Stimulated activated naive CD8-positive, alpha-beta T cell treated with anti-CD3 and anti-CD28 coated beads, Interleukin-15, Interleukin-2, amounts not matched to agents 100 ng/mL and 50 ng/mL, for 24 hours (primary cell): ENCODE measurements around the gene DACH2.

Experiments used
- H3K27ac Mint-ChIP-seq: one replicate; pipeline ENCODE4 v1.8.0; 2021; ENCODE audit warnings: mild to moderate bottlenecking, mixed read lengths
- H3K27me3 Mint-ChIP-seq: one replicate; pipeline ENCODE4 v1.8.0; 2021; ENCODE audit warnings: mixed read lengths
- H3K36me3 Mint-ChIP-seq: one replicate; pipeline ENCODE4 v1.8.0; 2021; ENCODE audit warnings: low read depth, mixed read lengths
- H3K4me1 Mint-ChIP-seq: one replicate; pipeline ENCODE4 v1.8.0; 2021; ENCODE audit warnings: low read depth, mixed read lengths
- H3K4me3 Mint-ChIP-seq: one replicate; pipeline ENCODE4 v1.8.0; 2021; ENCODE audit warnings: mild to moderate bottlenecking, mixed read lengths
- H3K9me3 Mint-ChIP-seq: one replicate; pipeline ENCODE4 v1.8.0; 2021; ENCODE audit warnings: mixed read lengths

DACH2 gene

DNA sequence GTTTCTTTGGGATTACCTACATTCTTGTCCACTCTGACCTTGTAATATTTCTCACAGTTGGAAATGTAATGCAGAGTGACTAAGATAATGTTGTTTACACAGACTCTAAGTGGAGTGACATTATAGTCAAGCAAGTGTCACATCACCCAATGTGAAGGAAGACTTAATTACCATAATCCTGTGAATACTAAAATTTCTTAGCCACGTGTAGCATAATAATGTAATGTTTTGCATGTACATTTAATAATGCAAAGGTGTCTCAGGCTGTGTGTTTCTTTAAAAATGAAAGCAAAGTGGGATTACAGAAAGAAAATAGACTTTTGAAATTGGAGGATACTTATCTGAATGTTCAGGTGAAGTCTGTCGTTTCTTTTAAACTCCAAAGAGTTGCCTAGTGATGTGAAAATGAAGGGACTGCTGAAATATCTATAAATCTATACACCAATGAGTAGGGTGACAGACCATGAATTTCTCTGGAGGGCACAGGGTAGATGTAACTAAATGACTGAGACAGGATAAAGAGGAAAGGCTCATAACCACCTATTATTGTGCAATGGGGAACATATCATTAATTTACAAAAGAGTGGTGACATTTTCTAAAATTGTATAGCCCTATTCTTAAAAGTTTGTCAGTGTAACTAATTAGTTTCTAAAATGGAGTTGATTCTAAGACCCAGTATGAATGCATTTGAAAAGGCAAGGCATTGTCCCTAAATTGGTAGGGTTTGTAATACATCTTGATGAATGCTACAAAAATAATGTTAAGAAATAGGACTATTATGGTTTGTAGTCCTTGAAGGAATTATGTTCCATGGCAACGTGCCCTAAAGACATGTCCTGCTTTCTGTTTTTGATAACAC lies 235.7 kb downstream of the DACH2 start:
- no peaks in the 10 kb centered on the region for H3K9me3 Mint-ChIP-seq
- no peaks in the 10 kb centered on the region for H3K4me1 Mint-ChIP-seq
- no peaks in the 10 kb centered on the region for H3K27me3 Mint-ChIP-seq
- no peaks in the 10 kb centered on the region for H3K36me3 Mint-ChIP-seq
- H3K4me3 Mint-ChIP-seq = no peak overlapping the region
- no peak overlapping the region for H3K27ac Mint-ChIP-seq

- Mint-ChIP-seq H3K27ac (no peak overlapping the region), H3K4me1 (no peaks in the 10 kb centered on the region), H3K27me3 (no peaks in the 10 kb centered on the region), H3K4me3 (no peak overlapping the region), H3K36me3 (no peaks in the 10 kb centered on the region), H3K9me3 (no peaks in the 10 kb centered on the region)
These were observed 259.1 kb downstream of the DACH2 start for GRCh38 chrX:86407371-86407770.

DNA sequence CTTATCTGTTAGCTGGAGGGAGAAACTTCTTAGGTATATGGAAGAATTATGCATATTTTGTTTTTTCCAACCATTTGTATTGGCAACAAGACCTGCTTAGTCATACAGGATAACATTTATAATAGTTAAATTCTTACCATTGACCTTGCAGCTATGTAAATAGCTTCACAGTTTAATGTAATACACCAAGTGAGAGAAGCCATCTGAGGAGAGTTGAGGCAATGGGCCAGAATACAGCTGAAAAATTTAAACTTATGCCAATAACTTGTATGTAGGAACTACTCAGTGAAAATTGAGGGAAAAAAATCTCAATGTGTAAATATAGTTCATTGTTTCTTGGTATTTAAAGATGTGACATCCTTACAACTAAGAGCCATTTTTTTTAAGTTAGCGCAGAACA lies 273.5 kb downstream of the DACH2 start:
- H3K27me3 Mint-ChIP-seq = no peaks in the 10 kb centered on the region
- no peak overlapping the region for H3K27ac Mint-ChIP-seq
- no peaks in the 10 kb centered on the region for H3K36me3 Mint-ChIP-seq
- no peaks in the 10 kb centered on the region for H3K4me1 Mint-ChIP-seq
- H3K4me3 Mint-ChIP-seq = no peak overlapping the region
- H3K9me3 Mint-ChIP-seq = no peaks in the 10 kb centered on the region

GRCh38 chrX:86436116-86436515 lies 287.9 kb downstream of the DACH2 start:
- Mint-ChIP-seq H3K4me1 (no peaks in the 10 kb centered on the region), H3K27ac (no peak overlapping the region), H3K36me3 (no peaks in the 10 kb centered on the region), H3K9me3 (no peaks in the 10 kb centered on the region), H3K4me3 (no peak overlapping the region), H3K27me3 (no peaks in the 10 kb centered on the region)

DNA sequence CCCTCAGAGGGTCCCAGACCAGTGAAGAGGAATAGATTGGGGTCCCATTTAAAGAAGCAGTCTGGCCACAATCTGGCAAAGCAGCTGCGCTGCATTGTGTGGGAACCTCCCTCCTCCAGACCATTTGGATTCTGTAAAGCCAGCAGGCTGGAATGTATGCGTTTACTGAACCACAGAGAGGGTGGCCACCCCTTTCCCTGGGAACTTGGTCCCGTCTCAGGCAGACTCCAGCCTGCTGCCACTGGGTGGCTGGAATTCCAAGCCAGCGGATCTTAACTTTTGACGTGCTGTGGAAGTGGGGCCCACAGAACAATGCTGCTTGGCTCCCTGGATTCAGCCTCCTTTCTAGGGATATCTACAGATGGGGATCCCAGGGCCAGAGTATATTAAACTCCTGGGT lies 307.2 kb downstream of the DACH2 start:
- Mint-ChIP-seq H3K27me3 (no peaks in the 10 kb centered on the region), H3K36me3 (no peaks in the 10 kb centered on the region), H3K4me1 (no peaks in the 10 kb centered on the region), H3K4me3 (no peak overlapping the region), H3K27ac (no peak overlapping the region), H3K9me3 (peaks cover 3% of the 10 kb centered on the region)

GRCh38 chrX:86460760-86461159 lies 312.5 kb downstream of the DACH2 start:
- Mint-ChIP-seq H3K36me3 (no peaks in the 10 kb centered on the region), H3K27ac (no peak overlapping the region), H3K27me3 (no peaks in the 10 kb centered on the region), H3K4me3 (no peak overlapping the region), H3K4me1 (no peaks in the 10 kb centered on the region), H3K9me3 (no peaks in the 10 kb centered on the region)

DNA sequence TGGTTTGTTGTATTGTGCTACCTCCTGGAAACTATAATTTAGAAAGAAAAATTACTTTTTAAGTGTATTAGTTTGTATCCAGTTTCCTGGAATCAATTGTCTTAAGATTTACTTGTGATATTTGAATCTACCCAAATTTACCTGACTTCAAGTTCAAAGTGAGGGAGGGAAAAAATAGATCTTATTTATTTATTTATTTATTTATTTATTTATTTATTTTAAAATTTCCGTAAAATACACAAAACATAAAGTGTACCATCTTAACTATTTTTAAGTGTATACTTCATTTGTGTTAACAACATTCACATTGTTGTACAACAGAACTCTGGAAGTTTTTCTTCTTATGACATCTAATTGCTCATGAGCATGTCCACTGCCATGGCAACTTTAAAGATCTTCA lies 356.0 kb downstream of the DACH2 start:
- Mint-ChIP-seq H3K27ac (no peak overlapping the region), H3K9me3 (no peaks in the 10 kb centered on the region), H3K4me1 (no peaks in the 10 kb centered on the region), H3K36me3 (no peaks in the 10 kb centered on the region), H3K4me3 (no peak overlapping the region), H3K27me3 (no peaks in the 10 kb centered on the region)

- no peaks in the 10 kb centered on the region for H3K36me3 Mint-ChIP-seq
- H3K4me1 Mint-ChIP-seq = no peaks in the 10 kb centered on the region
- H3K27me3 Mint-ChIP-seq = no peaks in the 10 kb centered on the region
- H3K27ac Mint-ChIP-seq = no peak overlapping the region
- H3K4me3 Mint-ChIP-seq = no peak overlapping the region
- H3K9me3 Mint-ChIP-seq = no peaks in the 10 kb centered on the region
These were observed 359.1 kb downstream of the DACH2 start for GRCh38 chrX:86507331-86507730.

DNA sequence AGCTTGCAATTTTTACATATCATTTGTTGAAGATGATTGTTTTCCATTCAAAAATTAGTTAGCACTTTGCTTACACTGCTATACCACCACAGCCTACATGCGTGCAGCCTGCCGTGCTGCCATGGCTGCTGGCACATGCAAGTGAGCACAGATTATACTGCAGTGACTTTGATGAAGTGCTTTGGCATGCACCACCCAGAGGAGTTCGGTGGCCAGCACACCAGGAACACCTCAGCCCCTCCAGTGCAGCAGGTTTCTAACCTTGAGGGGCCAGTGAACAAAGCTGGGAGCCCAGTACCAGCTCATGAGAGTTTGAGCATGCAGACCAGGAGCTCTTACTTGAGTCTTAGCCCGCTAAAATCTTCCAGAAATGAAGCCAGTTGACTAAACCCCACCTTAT lies 431.5 kb downstream of the DACH2 start:
- Mint-ChIP-seq H3K36me3 (no peaks in the 10 kb centered on the region), H3K9me3 (peaks cover 5% of the 10 kb centered on the region), H3K4me3 (no peak overlapping the region)

GRCh38 chrX:86604607-86605006 lies 456.4 kb downstream of the DACH2 start:
- H3K27ac Mint-ChIP-seq = no peak overlapping the region
- no peaks in the 10 kb centered on the region for H3K27me3 Mint-ChIP-seq
- no peaks in the 10 kb centered on the region for H3K4me1 Mint-ChIP-seq
- H3K9me3 Mint-ChIP-seq = no peaks in the 10 kb centered on the region
- no peaks in the 10 kb centered on the region for H3K36me3 Mint-ChIP-seq
- no peak overlapping the region for H3K4me3 Mint-ChIP-seq

More for the DNA sequence above, 431.5 kb downstream of the DACH2 start:
- no peaks in the 10 kb centered on the region for H3K4me1 Mint-ChIP-seq
- no peak overlapping the region for H3K27ac Mint-ChIP-seq
- no peaks in the 10 kb centered on the region for H3K27me3 Mint-ChIP-seq

GRCh38 chrX:86696951-86697350 lies 548.7 kb downstream of the DACH2 start:
- H3K27me3 Mint-ChIP-seq = no peaks in the 10 kb centered on the region
- no peak overlapping the region for H3K4me3 Mint-ChIP-seq
- no peak overlapping the region for H3K27ac Mint-ChIP-seq
- no peaks in the 10 kb centered on the region for H3K36me3 Mint-ChIP-seq
- no peaks in the 10 kb centered on the region for H3K4me1 Mint-ChIP-seq
- no peaks in the 10 kb centered on the region for H3K9me3 Mint-ChIP-seq

DNA sequence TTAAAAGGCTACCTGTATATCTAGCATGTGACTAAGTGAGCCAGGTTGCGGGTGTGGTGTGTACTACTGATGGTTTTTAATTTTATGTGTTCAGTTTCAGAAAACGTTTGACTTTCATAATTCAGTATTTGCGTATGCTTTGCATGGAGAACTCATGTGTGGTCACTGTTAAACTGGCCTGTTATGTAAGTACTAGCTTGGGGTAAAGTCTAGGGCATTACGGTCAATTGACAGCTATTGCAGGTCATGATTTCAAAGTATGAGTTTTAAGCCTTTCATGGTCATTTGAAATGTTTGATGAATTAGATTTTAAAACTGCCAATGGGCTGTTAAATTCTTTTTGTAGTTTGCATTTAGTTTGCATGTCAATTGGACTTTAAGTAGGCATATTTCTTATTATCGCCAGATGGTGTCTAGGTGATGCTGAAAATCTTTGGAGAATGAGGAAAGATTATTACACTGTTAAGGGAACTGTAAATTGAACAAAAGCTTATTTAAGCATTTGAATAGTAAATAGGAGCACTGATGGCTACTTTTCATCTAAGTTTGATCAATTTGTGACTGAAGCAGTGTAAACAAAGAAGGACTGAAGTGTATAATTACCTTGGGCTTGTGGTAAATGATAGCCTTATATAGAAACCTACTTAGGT lies 563.4 kb downstream of the DACH2 start:
- Mint-ChIP-seq H3K4me3 (no peak overlapping the region), H3K36me3 (no peaks in the 10 kb centered on the region), H3K9me3 (no peaks in the 10 kb centered on the region), H3K27me3 (no peaks in the 10 kb centered on the region), H3K27ac (no peak overlapping the region), H3K4me1 (no peaks in the 10 kb centered on the region)

DNA sequence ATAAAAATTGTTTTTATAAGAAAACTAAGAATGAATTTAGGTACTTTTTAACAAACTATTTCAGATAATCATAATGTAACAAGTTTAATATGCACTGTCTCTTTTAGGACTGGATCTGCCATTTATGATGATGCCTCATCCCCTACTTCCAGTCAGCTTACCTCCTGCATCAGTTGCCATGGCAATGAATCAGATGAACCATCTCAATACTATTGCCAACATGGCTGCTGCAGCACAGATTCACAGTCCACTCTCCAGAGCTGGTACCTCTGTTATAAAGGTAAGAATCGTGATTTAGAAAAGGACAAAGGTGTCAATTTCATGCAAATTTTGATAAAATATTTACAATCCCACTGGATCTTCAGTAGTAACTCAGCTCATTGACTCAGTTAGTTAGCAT lies 566.2 kb downstream of the DACH2 start:
- Mint-ChIP-seq H3K27ac (no peak overlapping the region), H3K4me3 (no peak overlapping the region), H3K9me3 (no peaks in the 10 kb centered on the region), H3K27me3 (no peaks in the 10 kb centered on the region), H3K36me3 (no peaks in the 10 kb centered on the region), H3K4me1 (no peaks in the 10 kb centered on the region)

GRCh38 chrX:86724277-86724676 lies 576.0 kb downstream of the DACH2 start:
- Mint-ChIP-seq H3K9me3 (peaks cover 3% of the 10 kb centered on the region), H3K27me3 (no peaks in the 10 kb centered on the region), H3K36me3 (no peaks in the 10 kb centered on the region), H3K4me1 (no peaks in the 10 kb centered on the region), H3K27ac (no peak overlapping the region), H3K4me3 (no peak overlapping the region)

DNA sequence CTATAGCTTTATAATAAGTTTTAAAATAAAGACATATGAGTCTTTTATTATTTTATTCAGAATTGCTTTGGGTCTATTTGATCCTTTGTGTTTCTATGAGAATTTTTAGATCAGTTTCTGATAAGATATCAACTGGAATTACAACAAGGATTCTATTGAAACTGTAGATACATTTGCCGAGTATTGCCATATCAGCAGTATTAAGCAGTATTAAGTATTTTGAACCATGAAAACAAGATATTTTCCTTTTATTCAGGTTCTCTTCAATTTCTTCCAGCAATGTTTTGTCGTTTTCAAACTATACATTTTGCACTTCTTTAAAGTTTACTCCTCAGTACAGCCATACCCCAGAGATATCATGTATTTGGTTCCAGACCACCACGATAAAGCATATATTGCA lies 598.8 kb downstream of the DACH2 start:
- no peak overlapping the region for H3K27ac Mint-ChIP-seq
- H3K27me3 Mint-ChIP-seq = no peaks in the 10 kb centered on the region
- peaks cover 3% of the 10 kb centered on the region for H3K9me3 Mint-ChIP-seq
- H3K4me1 Mint-ChIP-seq = no peaks in the 10 kb centered on the region
- H3K36me3 Mint-ChIP-seq = no peaks in the 10 kb centered on the region
- no peak overlapping the region for H3K4me3 Mint-ChIP-seq

GRCh38 chrX:86805241-86805640 lies 657.0 kb downstream of the DACH2 start:
- H3K4me3 Mint-ChIP-seq = no peak overlapping the region
- H3K27me3 Mint-ChIP-seq = no peaks in the 10 kb centered on the region
- H3K4me1 Mint-ChIP-seq = no peaks in the 10 kb centered on the region
- H3K36me3 Mint-ChIP-seq = no peaks in the 10 kb centered on the region
- no peaks in the 10 kb centered on the region for H3K9me3 Mint-ChIP-seq
- H3K27ac Mint-ChIP-seq = no peak overlapping the region
